GM21717 (cell line): ENCODE data around the gene PSMF1.
"Not testable (repeated sequence)": the region's sequence is repeated elsewhere in the genome, so short reads cannot be mapped to it uniquely, and the experiment has no call there.

Experiments used
- ATAC-seq: cut with Tn5 transposase; IDR thresholded peaks from one replicate; pipeline ENCODE4 v1.9.1; 2021; ENCODE audit warnings: mild to moderate bottlenecking, moderate library complexity; ENCODE audit not compliant: unreplicated experiment

The PSMF1 gene

GRCh38 chr20:1121429-1121828 lies 3.0 kb downstream of the PSMF1 start:
- no peak for ATAC-seq

GRCh38 chr20:1122388-1123315 lies 4.2 kb downstream of the PSMF1 start:
- no peak for ATAC-seq

GRCh38 chr20:1123666-1124065 lies 5.3 kb downstream of the PSMF1 start:
- no peak for ATAC-seq

- no peak for ATAC-seq
These were observed 6.0 kb downstream of the PSMF1 start for GRCh38 chr20:1124421-1124820.

- no peak for ATAC-seq
These were observed 6.9 kb downstream of the PSMF1 start for GRCh38 chr20:1125277-1125676.

GRCh38 chr20:1127840-1128239 lies 9.4 kb downstream of the PSMF1 start:
- no peak for ATAC-seq

- no peak for ATAC-seq
These were observed 11.8 kb downstream of the PSMF1 start for GRCh38 chr20:1130058-1130694.

- no peak for ATAC-seq
These were observed 12.4 kb downstream of the PSMF1 start for GRCh38 chr20:1130847-1131246.

GRCh38 chr20:1131354-1131753 lies 13.0 kb downstream of the PSMF1 start:
- no peak for ATAC-seq

- ATAC-seq, result no peak
These were observed 16.0 kb downstream of the PSMF1 start for GRCh38 chr20:1134355-1134754.

GRCh38 chr20:1134836-1135235 lies 16.4 kb downstream of the PSMF1 start:
- no peak for ATAC-seq

- no peak for ATAC-seq
These were observed 18.8 kb downstream of the PSMF1 start for GRCh38 chr20:1137236-1137635.

- ATAC-seq, result no peak
These were observed 26.2 kb downstream of the PSMF1 start for GRCh38 chr20:1144401-1145172.

GRCh38 chr20:1146957-1147356 lies 28.6 kb downstream of the PSMF1 start:
- no peak for ATAC-seq

GRCh38 chr20:1149812-1150211 lies 31.4 kb downstream of the PSMF1 start:
- ATAC-seq, result not testable (repeated sequence)

- no peak for ATAC-seq
These were observed 31.8 kb downstream of the PSMF1 start for GRCh38 chr20:1150218-1150617.

- no peak for ATAC-seq
These were observed 32.6 kb downstream of the PSMF1 start for GRCh38 chr20:1150968-1151367.

GRCh38 chr20:1154226-1154625 lies 35.8 kb downstream of the PSMF1 start:
- no peak for ATAC-seq

- no peak for ATAC-seq
These were observed 36.3 kb downstream of the PSMF1 start for GRCh38 chr20:1154691-1155090.

GRCh38 chr20:1155342-1155741 lies 36.9 kb downstream of the PSMF1 start:
- ATAC-seq, result no peak

- no peak for ATAC-seq
These were observed 42.1 kb downstream of the PSMF1 start for GRCh38 chr20:1160496-1160895.

- no peak for ATAC-seq
These were observed 42.6 kb downstream of the PSMF1 start for GRCh38 chr20:1160991-1161390.
